ENCODE measurements around the gene MEF2B. TPM values are rescaled to one million over a fixed set of nuclear protein-coding genes. Genes with fewer than 3 reads are reported as not detected.
"Not testable (repeated sequence)": the region's sequence is repeated elsewhere in the genome, so short reads cannot be mapped to it uniquely, and the experiment has no call there.

The MEF2B gene
- total RNA-seq, 1 donor: 0.27 TPM

DNA sequence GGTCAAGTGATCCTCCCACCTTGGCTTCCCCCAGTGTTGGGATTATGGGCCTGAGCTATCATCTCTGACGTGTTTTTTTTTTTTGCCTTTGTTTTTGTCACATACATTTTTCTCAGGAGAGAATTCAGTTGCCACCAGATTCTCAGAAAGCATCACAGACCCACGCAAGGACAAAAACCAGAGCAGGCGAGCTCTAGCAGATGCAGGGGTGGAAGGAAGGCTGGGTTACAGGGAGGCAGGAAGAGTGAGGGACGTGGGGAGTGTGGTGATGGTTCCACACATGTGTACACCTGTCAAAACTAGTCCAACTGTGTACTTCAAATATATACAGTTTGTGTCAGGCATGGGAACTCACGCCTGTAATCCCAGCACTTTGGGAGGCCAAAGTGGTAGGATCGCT lies 36.1 kb downstream of the MEF2B start:
- DNase-seq (ENCODE audit: low read depth in 2 of 3, low spot score in 2 of 3): no peak

DNA sequence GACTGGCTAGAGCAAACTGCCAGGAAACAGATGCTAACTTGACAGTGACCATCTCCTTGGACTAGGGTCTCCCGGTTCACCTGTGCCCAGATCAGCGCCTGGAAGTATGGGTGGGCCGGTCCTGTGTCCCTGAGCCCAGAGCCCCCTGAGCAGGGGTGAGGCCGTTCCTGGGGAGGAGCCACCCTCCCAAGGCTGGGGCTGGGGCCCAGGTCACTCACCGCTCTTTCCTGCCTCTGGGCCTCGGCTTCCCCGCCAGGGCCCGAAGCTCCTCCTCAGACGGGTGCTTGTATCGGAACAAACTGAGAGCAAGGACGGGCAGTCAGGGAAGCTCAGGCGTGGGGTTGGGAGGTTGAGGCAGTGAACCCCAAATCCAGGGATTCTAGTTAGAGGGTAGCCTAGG lies 37.2 kb downstream of the MEF2B start:
- DNase-seq (ENCODE audit: low read depth in 2 of 3, low spot score in 2 of 3): no peak

GRCh38 chr19:19131989-19132388 lies 38.1 kb downstream of the MEF2B start:
- DNase-seq (ENCODE audit: low read depth in 2 of 3, low spot score in 2 of 3): no peak

DNA sequence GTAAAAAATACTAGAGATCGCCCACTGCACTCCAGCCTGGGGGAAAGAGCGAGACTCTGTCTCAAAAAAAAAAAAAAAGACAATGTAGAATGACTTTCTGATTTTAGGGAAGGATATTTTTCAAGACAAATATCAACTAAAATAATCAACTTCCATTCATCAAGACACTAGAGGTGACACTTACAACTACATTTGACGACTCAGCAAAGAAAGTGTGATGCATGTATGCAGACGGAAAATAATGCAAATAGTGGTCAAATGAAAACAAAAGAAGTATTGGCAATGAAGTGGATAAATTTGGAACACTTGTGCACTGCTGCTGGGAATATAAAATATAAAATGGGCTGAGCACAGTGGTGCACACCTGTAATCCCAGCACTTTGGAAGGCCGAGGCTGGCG lies 44.0 kb downstream of the MEF2B start:
- no peak for DNase-seq (ENCODE audit: low read depth in 2 of 3, low spot score in 2 of 3)

GRCh38 chr19:19123386-19123785 lies 46.7 kb downstream of the MEF2B start:
- DNase-seq (ENCODE audit: low read depth in 2 of 3, low spot score in 2 of 3): no peak

- no peak for DNase-seq (ENCODE audit: low read depth in 2 of 3, low spot score in 2 of 3)
Observed at GRCh38 chr19:19122902-19123301, 47.2 kb downstream of the MEF2B start.

DNA sequence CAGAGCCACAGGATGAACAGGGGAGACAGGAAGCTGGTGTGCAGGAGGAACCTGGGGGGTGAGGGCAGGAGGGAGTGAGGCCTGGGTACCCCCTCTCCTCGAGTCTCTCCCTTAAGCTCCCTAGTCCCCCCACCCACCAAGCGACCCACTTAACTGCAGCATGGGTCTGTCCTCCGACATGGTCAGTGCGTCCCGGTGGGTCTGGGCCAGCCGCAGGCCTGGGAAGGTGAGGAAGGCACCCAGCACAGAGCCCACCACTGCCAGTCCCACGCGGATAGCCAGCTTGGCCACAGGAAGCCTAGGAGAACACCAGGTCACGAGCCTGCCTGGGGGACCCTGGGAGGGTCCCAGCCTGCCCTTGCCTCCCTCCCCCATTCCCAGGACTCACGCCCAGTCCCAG lies 48.7 kb downstream of the MEF2B start:
- DNase-seq (ENCODE audit: low read depth in 2 of 3, low spot score in 2 of 3): no peak

DNA sequence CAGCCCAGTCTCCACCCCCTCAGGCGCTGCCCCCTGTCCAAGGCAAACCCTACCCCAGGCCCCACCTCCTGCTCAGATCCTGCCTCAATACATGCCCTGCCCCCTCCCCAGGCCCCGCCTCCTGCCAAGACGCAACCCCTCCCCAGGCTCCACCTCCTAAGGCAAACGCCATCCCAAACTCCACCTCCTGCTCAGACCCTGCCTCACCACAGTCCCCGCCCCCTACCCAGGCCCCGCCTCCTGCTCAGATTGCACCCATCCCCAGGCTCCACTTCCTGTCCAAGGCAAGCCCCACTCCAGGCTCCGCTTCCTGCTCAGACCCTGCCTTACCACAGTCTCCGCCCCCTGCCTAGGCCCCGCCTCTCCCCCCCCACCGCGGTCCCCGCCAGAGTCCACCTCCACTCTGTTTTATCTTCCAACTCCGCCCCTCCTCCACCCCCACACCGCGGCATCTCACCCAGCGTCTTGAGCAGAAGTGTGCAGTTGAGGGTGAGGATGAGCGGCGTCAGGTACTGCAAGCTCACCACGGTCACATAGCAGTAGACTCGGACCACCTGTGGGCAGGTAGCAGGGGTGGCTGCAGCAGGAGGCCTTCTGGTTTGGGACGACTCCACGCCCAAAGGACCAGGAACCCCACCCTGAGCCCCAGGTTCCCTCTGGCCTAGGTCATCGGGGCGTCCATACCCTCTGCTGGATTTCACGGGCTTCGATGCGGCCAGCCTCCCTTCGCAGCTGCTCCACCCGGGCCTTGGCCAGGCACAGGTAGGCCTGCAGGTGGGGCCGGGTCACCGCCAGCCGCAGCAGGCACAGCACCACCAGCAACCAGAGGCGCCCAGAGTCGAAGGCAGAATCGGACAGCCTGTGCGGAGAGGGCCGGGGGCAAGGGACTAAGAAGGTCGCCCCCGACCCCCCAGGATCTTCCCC lies 49.5 kb downstream of the MEF2B start:
- DNase-seq (ENCODE audit: low read depth in 2 of 3, low spot score in 2 of 3): no peak

DNA sequence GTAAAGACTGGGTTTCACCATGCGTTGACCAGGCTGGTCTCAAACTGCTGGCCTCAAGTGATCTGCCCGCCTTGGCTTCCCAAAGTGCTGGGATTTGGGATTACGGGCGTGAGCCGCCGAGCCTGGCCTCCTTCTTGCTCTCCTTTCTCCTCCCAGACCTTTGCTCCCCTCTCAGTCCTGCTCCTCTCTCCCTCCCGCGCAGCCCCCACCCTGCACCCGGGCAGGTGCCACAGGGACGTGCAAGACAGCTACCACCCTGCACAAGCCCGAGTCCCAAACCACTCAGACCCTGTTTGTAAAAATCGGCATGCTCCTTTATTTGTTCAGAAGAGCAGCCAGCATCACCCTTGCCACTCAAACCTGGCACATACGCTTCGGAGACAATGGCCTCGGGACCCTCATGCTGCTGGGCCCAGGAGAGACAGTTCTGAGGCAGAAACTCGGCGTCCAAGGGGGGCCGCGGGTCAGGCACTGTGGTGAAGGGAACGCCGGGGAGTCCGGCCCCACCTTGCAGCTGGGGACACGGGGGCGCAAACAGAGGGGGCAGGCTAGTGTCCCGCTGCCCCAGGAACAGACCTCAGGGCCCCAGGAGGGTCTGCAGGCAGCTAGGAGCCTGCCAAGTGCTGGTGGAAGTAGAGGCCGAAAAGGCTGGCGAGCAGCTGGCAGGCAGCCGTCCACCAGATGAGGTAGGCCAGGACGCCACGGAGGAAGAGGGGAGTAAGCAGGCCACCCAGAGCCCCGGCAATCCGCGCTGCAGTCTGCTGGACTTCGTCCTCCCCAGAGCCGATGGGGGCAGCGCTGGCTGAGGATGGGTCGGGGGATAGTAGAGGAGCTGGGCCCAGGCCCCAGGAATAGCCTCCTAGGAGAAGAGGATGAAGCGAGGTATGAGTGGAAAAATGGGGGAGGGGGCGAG lies 50.5 kb downstream of the MEF2B start:
- DNase-seq (ENCODE audit: low read depth in 2 of 3, low spot score in 2 of 3): no peak

DNA sequence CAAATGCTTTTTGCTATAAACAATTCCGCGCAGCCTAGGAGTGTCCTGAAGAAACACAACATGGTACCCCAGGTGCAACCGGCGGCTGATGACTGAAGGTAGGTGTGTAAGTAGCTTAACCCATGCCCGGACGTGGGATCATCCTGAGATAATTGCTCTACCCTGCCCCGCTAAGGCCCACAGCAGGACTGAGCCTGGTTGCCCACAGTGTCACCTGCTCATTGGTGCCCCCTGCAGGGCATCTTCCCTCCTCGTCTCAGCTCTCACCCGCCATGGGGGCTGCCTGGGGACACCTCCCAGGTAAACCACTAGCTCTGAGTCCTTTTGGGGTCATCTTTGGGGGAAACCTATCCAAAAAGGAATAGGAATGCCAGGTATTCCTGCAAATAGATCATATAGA lies 54.1 kb downstream of the MEF2B start:
- DNase-seq (ENCODE audit: low read depth in 2 of 3, low spot score in 2 of 3): peak in 1 of 3 donors; percentile 51

- peak in 2 of 3 donors; percentile 33 to 54 for DNase-seq (ENCODE audit: low read depth in 2 of 3, low spot score in 2 of 3)
Observed at GRCh38 chr19:19113040-19113626, 56.9 kb downstream of the MEF2B start.

- no peak for DNase-seq (ENCODE audit: low read depth in 2 of 3, low spot score in 2 of 3)
Observed at GRCh38 chr19:19111967-19112580, 58.0 kb downstream of the MEF2B start.

DNA sequence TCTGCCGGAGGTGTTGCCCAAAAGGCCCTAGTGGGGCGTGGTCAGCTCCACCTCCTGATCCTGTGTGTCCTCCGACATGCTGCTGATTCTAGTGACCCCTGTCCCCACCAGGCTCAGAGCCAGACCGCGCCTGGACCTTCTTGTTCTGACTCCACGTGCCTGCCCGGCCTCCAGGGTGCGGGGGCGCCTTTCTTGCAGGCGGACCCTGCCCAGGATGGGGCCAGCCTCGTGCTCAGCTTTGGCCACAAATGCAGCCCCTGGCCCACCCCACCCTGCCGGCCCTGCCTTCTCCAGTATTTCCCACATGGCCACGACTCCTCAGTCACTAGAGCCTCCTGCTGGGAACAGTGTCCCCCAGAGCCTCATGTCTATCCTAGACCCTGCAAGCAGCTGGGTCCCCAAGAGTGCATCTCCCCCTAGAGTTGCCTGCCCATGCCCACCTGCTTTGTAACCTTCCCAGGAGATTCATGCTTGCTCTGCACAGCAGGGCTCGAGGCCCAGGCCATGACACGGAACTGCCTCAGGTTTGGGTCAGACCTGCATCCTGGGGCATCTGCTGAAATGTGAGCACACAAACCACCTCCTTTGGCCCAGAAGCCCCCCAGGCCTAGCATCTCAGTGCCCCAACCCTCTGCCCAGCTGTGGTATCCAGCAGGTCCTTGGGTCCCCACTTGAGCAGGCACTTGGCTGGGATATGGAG lies 58.8 kb downstream of the MEF2B start:
- no peak for DNase-seq (ENCODE audit: low read depth in 2 of 3, low spot score in 2 of 3)

GRCh38 chr19:19110410-19111135 lies 59.5 kb downstream of the MEF2B start:
- DNase-seq (ENCODE audit: low read depth in 2 of 3, low spot score in 2 of 3): peak in 2 of 3 donors; percentile 45 to 53

DNA sequence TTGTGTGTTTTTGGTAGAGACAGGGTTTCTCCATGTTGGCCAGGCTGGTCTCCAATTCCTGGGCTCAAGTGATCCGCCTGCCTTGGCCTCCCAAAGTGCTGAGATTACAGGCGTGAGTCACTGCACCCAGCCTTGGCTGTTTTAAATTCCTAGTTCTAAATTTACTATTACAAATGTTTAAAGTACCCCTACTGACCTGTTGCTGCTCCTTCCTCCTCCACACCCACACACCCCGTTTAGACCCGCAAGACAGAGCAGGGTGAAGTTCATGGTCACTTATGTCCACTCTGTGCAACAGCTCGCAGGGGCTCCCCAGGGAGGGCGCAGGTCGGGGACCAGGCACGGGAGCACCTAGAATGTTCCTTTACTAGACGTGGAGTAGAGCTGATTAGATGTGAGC lies 60.5 kb downstream of the MEF2B start:
- no peak for DNase-seq (ENCODE audit: low read depth in 2 of 3, low spot score in 2 of 3)

DNA sequence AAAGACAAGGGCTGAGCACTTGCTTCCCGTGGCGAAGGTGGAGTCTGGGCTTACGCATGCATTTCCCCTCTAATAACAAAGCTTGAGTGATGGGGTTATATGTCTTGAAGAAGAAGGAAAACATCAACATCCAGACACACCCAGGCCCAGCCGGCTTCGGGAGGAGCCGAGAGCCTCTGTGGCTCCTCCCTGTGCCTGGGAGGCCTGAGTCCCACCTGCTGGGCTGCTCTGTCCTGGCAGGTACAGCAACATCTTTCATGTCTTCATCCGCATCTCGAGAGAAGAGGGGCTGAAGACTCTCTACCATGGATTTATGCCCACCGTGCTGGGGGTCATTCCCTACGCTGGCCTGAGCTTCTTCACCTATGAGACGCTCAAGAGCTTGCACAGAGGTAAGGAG lies 62.4 kb downstream of the MEF2B start:
- DNase-seq (ENCODE audit: low read depth in 2 of 3, low spot score in 2 of 3): no peak

GRCh38 chr19:19106938-19107337 lies 63.1 kb downstream of the MEF2B start:
- not testable (repeated sequence) for DNase-seq (ENCODE audit: low read depth in 2 of 3, low spot score in 2 of 3)

DNA sequence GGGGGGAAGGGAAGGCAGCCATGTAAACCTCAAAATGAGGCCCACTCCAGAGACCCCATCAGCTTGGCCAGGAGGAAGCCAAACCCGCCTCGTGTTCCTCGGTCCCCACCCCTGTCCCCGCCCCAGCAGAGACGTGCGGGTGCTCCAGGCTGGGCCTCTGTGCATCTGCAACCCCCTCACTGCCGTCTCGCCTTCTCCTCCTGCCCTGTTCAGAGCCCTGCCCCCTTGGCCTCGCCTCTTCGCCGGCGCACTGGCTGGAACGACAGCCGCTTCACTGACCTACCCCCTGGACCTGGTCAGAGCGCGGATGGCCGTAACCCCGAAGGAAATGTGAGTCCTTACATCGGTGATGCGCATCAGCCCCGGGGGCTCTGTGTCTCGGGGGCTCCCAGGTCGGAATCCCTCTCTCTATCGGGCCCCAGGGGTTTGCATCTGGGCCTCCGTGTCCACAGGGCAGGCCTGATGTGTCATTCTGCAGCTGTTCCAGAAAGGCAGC lies 64.0 kb downstream of the MEF2B start:
- DNase-seq (ENCODE audit: low read depth in 2 of 3, low spot score in 2 of 3): no peak

DNA sequence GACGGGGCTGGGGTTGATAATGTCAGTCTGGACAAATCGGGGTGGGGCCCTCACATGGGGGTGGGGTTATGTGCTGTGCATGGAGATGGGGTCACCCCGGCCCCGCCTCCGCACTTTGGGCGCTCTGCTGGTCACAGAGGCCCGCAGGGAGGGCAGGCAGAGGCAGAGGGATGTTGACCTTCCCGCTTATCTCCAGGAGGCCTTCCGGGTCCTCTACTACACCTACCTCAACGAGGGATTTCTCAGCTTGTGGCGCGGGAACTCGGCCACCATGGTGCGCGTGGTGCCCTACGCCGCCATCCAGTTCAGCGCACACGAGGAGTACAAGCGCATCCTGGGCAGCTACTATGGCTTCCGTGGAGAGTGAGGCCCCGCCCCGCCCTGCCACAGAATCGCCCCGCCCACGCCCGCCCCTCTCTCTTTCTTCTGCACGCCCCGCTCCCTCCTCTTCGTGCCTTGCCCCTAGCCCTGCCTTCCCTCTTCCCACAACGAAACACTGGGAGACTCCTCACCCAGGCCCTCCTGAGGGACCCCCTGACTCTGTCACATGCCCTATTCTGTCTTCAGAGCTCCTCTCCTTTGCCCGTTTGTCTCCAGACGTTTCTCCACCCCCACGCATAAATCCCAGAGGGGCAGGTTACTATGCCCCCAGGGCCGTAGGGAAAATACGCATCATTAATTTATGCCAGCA lies 64.6 kb downstream of the MEF2B start:
- no peak for DNase-seq (ENCODE audit: low read depth in 2 of 3, low spot score in 2 of 3)

Measured in hematopoietic multipotent progenitor cell (in vitro differentiated cells).